Left cardiac atrium (tissue), 4 donors: ENCODE measurements around the gene MTM1. TPM values are rescaled to one million over a fixed set of nuclear protein-coding genes. Genes with fewer than 3 reads are reported as not detected.

ENCODE experiments used
- ATAC-seq, 2 donors: fragments of 200-7000 bp; cut with Tn5 transposase; one replicate each; pipeline ENCODE4 v1.9.1; 2020; ENCODE audit warnings: mild to moderate bottlenecking in 2 of 2, moderate library complexity in 2 of 2
- DNase-seq: peaks from one replicate; pipeline ENCODE4 v3.0.0-alpha.2; 2020
- intact Hi-C, 2 donors: fragments of 100-400 bp; cut with DNase I; formaldehyde crosslinking; loops; one replicate each; pipeline versions ENCODE4 v1.14.1 to v1.15.1; 2022 to 2023
- total RNA-seq, 2 donors: library from RNA; stranded (reverse); fragmentation: NEBNext Ultra II Directional; extraction: Animal tissue kit (Norgen Biotek cat#: 25700); gene quantifications; one replicate each; pipeline ENCODE4 v1.2.1, GENCODE V29; 2021
- donor health status: DM: no; HTN: yes; CAD: no.
- donor health status: DM: no; HTN: yes; CAD: no; lungs with severe emphysema.
- donor health status: DM: yes; HTN: yes; CAD: no.
- donor health status: Dilated cardiomyopathy.

The MTM1 gene
- total RNA-seq, 2 donors from 2014 or later = 10.4 to 14.1 TPM

GRCh38 chrX:150547375-150548115 is 20.9 kb upstream of the MTM1 start:
- ATAC-seq = peak; percentile 93 to 96
- DNase-seq = peak; percentile 85
- intact Hi-C loops = no loop called here

- no peak for ATAC-seq
- intact Hi-C loops = no loop called here
- no peak for DNase-seq
Measured at GRCh38 chrX:150548251-150548650, 20.2 kb upstream of the MTM1 start.

GRCh38 chrX:150548684-150549083 is 19.7 kb upstream of the MTM1 start:
- no peak for ATAC-seq
- intact Hi-C loops = no loop called here
- DNase-seq = no peak

- intact Hi-C loops = no loop called here
- ATAC-seq (no peak), DNase-seq (no peak)
Measured at GRCh38 chrX:150551963-150552362, 16.5 kb upstream of the MTM1 start.

GRCh38 chrX:150558424-150558823 is 10.0 kb upstream of the MTM1 start:
- no peak for ATAC-seq
- no peak for DNase-seq
- intact Hi-C loops = no loop called here

- DNase-seq (no peak), ATAC-seq (no peak)
- intact Hi-C loops = no loop called here
Measured at GRCh38 chrX:150564838-150565237, 3.6 kb upstream of the MTM1 start.

GRCh38 chrX:150565551-150565950 is 2.9 kb upstream of the MTM1 start:
- intact Hi-C loops = no loop called here
- no peak for DNase-seq
- no peak for ATAC-seq

- ATAC-seq (no peak), DNase-seq (no peak)
- intact Hi-C loops = no loop called here
Measured at GRCh38 chrX:150566734-150567182, 1.7 kb upstream of the MTM1 start.

- intact Hi-C loops = no loop called here
- DNase-seq = no peak
- no peak for ATAC-seq
Measured at GRCh38 chrX:150567645-150568319, 639 bp upstream of the MTM1 start.

- DNase-seq (peak; percentile 41), ATAC-seq (peak; percentile 17 to 49)
- intact Hi-C loops = no loop called here
Measured at GRCh38 chrX:150569155-150569477, 695 bp downstream of the MTM1 start.

- ATAC-seq (no peak), DNase-seq (no peak)
- intact Hi-C loops = no loop called here
Measured at GRCh38 chrX:150570512-150570911, 2.1 kb downstream of the MTM1 start.

GRCh38 chrX:150572206-150572605 is 3.8 kb downstream of the MTM1 start:
- no peak for DNase-seq
- intact Hi-C loops = no loop called here
- no peak for ATAC-seq

GRCh38 chrX:150573106-150573505 is 4.7 kb downstream of the MTM1 start:
- ATAC-seq (no peak), DNase-seq (no peak)
- intact Hi-C loops = no loop called here

- DNase-seq (no peak), ATAC-seq (no peak)
- intact Hi-C loops = no loop called here
Measured at GRCh38 chrX:150573702-150574101, 5.3 kb downstream of the MTM1 start.

- intact Hi-C loops = no loop called here
- ATAC-seq = no peak
- DNase-seq = no peak
Measured at GRCh38 chrX:150574559-150575418, 6.4 kb downstream of the MTM1 start.

GRCh38 chrX:150575419-150575814 is 7.0 kb downstream of the MTM1 start:
- no peak for DNase-seq
- intact Hi-C loops = no loop called here
- ATAC-seq = no peak

- ATAC-seq (no peak), DNase-seq (no peak)
- intact Hi-C loops = no loop called here
Measured at GRCh38 chrX:150577174-150577573, 8.8 kb downstream of the MTM1 start.

GRCh38 chrX:150581093-150581775 is 12.8 kb downstream of the MTM1 start:
- ATAC-seq (no peak), DNase-seq (no peak)
- intact Hi-C loops = no loop called here

GRCh38 chrX:150582338-150582948 is 14.0 kb downstream of the MTM1 start:
- DNase-seq = no peak
- intact Hi-C loops = no loop called here
- no peak for ATAC-seq
